C4-2B (cell line): ENCODE data around the gene DENND5A.

Experiments used
- CTCF ChIP-seq: fragments of 450-650 bp; conservative IDR thresholded peaks from 2 replicates; pipeline ENCODE4 v1.5.1; 2017; ENCODE audit warnings: mild to moderate bottlenecking
- ZFX ChIP-seq: fragments of 450-650 bp; IDR thresholded peaks from 2 replicates; pipeline ENCODE4 v1.6.1; 2017

- TF ChIP-seq ZFX (no peak), CTCF (no peak)
Observed at GRCh38 chr11:9132203-9132878, 132.8 kb downstream of the DENND5A start.
